K562 (cell line): ENCODE results near the gene ADPRH. TPM values are rescaled to one million over a fixed set of nuclear protein-coding genes. Genes with fewer than 3 reads are reported as not detected.

ENCODE experiments used
- ATAC-seq: fragments of 200-7000 bp; cut with Tn5 transposase; 3 replicates; pipeline ENCODE4 v1.9.1; 2020; ENCODE audit warnings: moderate library complexity
- BruUV-seq: library from RNA; stranded (reverse); fragments of 400-500 nt; replicated peaks from 2 replicates; lab custom pipeline; 2021; lab: Mats Ljungman, UMichigan
- CTCF ChIA-PET: fragments of 300-600 bp; formaldehyde crosslinking; extraction: SDS; loops from one replicate; lab custom pipeline; 2021; ENCODE audit warnings: low intra/inter-chr PET ratio; lab: Yijun Ruan, JAX
- POLR2A ChIA-PET: fragments of 300-600, 350-650 bp; sonication (Branson Sonifier 250); formaldehyde crosslinking; extraction: SDS; loops from one replicate; lab custom pipeline; 2021; ENCODE audit warnings: antibody characterized with exemption, inconsistent platforms; lab: Yijun Ruan, JAX
- DNase-seq, 4 experiments: peaks; one replicate each; pipeline versions ENCODE4 v3.0.0 to v3.0.0-alpha.2; 2011 to 2018; ENCODE audit warnings: low spot score in 3 of 4, mixed read lengths in 3 of 4; ENCODE audit errors: extremely low read depth in 1 of 4
- FAIRE-seq: peaks from 2 replicates; lab custom pipeline; 2011; peaks lifted over from hg19 to GRCh38; lab: Jason Lieb, UNC
- H2AFZ ChIP-seq: 2 replicates; pipeline ENCODE4 v1.6.0; 2011; ENCODE audit warnings: low read depth, low read length, control low read depth, inconsistent platforms
- H3K27ac ChIP-seq: fragments of 200-600 bp; 3 replicates; pipeline ENCODE4 v1.8.0; 2011; ENCODE audit warnings: low read depth, mild to moderate bottlenecking, control low read depth, inconsistent platforms, low read length, moderate library complexity, mixed read lengths; ENCODE audit errors: extremely low read depth
- H3K27me3 ChIP-seq, 2 experiments: fragments of 300-600 bp in 1 of 2; 2 replicates in 1 of 2; 3 replicates in 1 of 2; pipeline versions ENCODE4 v1.6.0 to v1.8.0; 2011; ENCODE audit warnings: inconsistent platforms in 2 of 2, low read length in 2 of 2, mild to moderate bottlenecking in 1 of 2, mixed read lengths in 1 of 2, moderate library complexity in 1 of 2; ENCODE audit not compliant: control insufficient read depth in 2 of 2, insufficient read depth in 2 of 2
- H3K36me3 ChIP-seq: fragments of 300-600 bp; 3 replicates; pipeline ENCODE4 v1.8.0; 2011; ENCODE audit warnings: mild to moderate bottlenecking, low read length, inconsistent platforms; ENCODE audit not compliant: control insufficient read depth, insufficient read depth
- H3K4me1 ChIP-seq, 2 experiments: fragments of 200-600 bp in 1 of 2; replicated peaks in 1 of 2; 2 replicates in 1 of 2; 3 replicates in 1 of 2; pipeline versions ENCODE4 v1.5.1 to v1.8.0; 2011; ENCODE audit warnings: inconsistent platforms in 2 of 2, low read length in 2 of 2, mild to moderate bottlenecking in 1 of 2, mixed read lengths in 1 of 2, moderate library complexity in 1 of 2; ENCODE audit not compliant: control insufficient read depth in 2 of 2, insufficient read depth in 2 of 2
- H3K4me2 ChIP-seq: 2 replicates; pipeline ENCODE4 v1.6.1; 2011; ENCODE audit warnings: low read length, control low read depth, inconsistent platforms, mixed read lengths; ENCODE audit not compliant: insufficient read depth
- H3K4me3 ChIP-seq: fragments of 200-600 bp; sonication (generic), shearing (Covaris generic); 2 replicates; pipeline ENCODE4 v1.5.1; 2016; ENCODE audit warnings: control low read depth, inconsistent platforms
- H3K79me2 ChIP-seq: fragments of 200-600 bp; 3 replicates; pipeline ENCODE4 v1.8.0; 2011; ENCODE audit warnings: low read length, inconsistent platforms; ENCODE audit not compliant: control insufficient read depth, insufficient read depth
- H3K9ac ChIP-seq, 2 experiments: 2 replicates each; pipeline versions ENCODE4 v1.6.0 to v1.6.1; 2011; ENCODE audit warnings: low read depth in 2 of 2, low read length in 2 of 2, control low read depth in 1 of 2, inconsistent platforms in 1 of 2, mild to moderate bottlenecking in 1 of 2, mixed read lengths in 1 of 2; ENCODE audit not compliant: insufficient read depth in 1 of 2
- H3K9me1 ChIP-seq: one replicate; pipeline ENCODE4 v1.6.0; 2011; ENCODE audit warnings: inconsistent platforms, mild to moderate bottlenecking, low read length, moderate library complexity; ENCODE audit not compliant: control insufficient read depth, insufficient read depth
- H3K9me3 ChIP-seq: replicated peaks from 2 replicates; pipeline ENCODE4 v1.5.1; 2011; ENCODE audit warnings: low read depth, low read length, inconsistent platforms; ENCODE audit not compliant: control insufficient read depth, insufficient read depth
- H4K20me1 ChIP-seq: replicated peaks from 2 replicates; pipeline ENCODE4 v1.6.1; 2011; ENCODE audit warnings: low read length, inconsistent platforms, mixed read lengths; ENCODE audit not compliant: control insufficient read depth, insufficient read depth
- COPS2 ChIP-seq: fragments of 450-650 bp; conservative IDR thresholded peaks from 2 replicates; pipeline ENCODE4 v1.6.1; 2016; ENCODE audit warnings: mild to moderate bottlenecking, moderate library complexity
- ESRRA ChIP-seq: fragments of 450-650 bp; IDR thresholded peaks from 2 replicates; pipeline ENCODE4 v1.6.1; 2014; ENCODE audit warnings: low read depth, mild to moderate bottlenecking, moderate library complexity, borderline replicate concordance
- EZH2 ChIP-seq: IDR thresholded peaks from 2 replicates; pipeline ENCODE4 v1.6.1; 2012; ENCODE audit warnings: low read depth, mild to moderate bottlenecking, inconsistent platforms, low read length, borderline replicate concordance
- FOXO4 ChIP-seq: fragments of 450-650 bp; formaldehyde crosslinking; IDR thresholded peaks from 2 replicates; pipeline ENCODE4 v1.4.0; 2020; ENCODE audit warnings: mild to moderate bottlenecking, moderate library complexity
- HIVEP1 ChIP-seq: fragments of 250-450 bp; sonication (Bioruptor Pico); IDR thresholded peaks from 2 replicates; pipeline ENCODE4 v1.4.0; 2020; ENCODE audit warnings: mild to moderate bottlenecking
- HNRNPH1 ChIP-seq: fragments of 200-400 bp; formaldehyde crosslinking; optimal IDR thresholded peaks from 2 replicates; pipeline ENCODE3; 2017; ENCODE audit warnings: low read depth, mild to moderate bottlenecking, low read length, moderate library complexity
- HNRNPLL ChIP-seq: fragments of 200-400 bp; formaldehyde crosslinking; IDR thresholded peaks from 2 replicates; pipeline ENCODE4 v1.6.1; 2017; ENCODE audit warnings: low read length, low read depth, mild to moderate bottlenecking; ENCODE audit not compliant: poor library complexity, severe bottlenecking
- MEF2D ChIP-seq: conservative IDR thresholded peaks from 2 replicates; pipeline ENCODE4 v1.6.1; 2016; ENCODE audit warnings: low read depth, missing genetic modification characterization, missing compliant biosample characterization
- MLLT1 ChIP-seq, 2 experiments: fragments of 450-650 bp; IDR thresholded peaks; 2 replicates each; pipeline ENCODE4 v1.6.1; 2016
- NR2C1 ChIP-seq, 2 experiments: fragments of 450-650 bp; IDR thresholded peaks; 2 replicates each; pipeline ENCODE4 v1.6.1; 2017; ENCODE audit warnings: mild to moderate bottlenecking in 2 of 2, antibody characterized with exemption in 1 of 2, inconsistent platforms in 1 of 2, missing compliant biosample characterization in 1 of 2, missing genetic modification characterization in 1 of 2
- NRF1 ChIP-seq, 2 experiments: fragments of 450-650 bp; IDR thresholded peaks in 1 of 2; conservative IDR thresholded peaks in 1 of 2; 2 replicates each; pipeline ENCODE4 v1.6.1; 2014; ENCODE audit warnings: mild to moderate bottlenecking in 2 of 2
- PCBP2 ChIP-seq: fragments of 200-400 bp; formaldehyde crosslinking; IDR thresholded peaks from 2 replicates; pipeline ENCODE4 v1.6.1; 2018; ENCODE audit warnings: low read length, low read depth, mild to moderate bottlenecking, moderate library complexity; ENCODE audit not compliant: poor library complexity, severe bottlenecking
- ZNF395 ChIP-seq: fragments of 200-800 bp; sonication (Bioruptor generic); IDR thresholded peaks from 2 replicates; pipeline ENCODE4 v1.6.1; 2017; ENCODE audit warnings: missing genetic modification characterization, missing compliant biosample characterization
- ZNF449 ChIP-seq: fragments of 250-450 bp; sonication (Bioruptor Pico); IDR thresholded peaks from 2 replicates; pipeline ENCODE4 v1.8.0; 2022; ENCODE audit warnings: moderate library complexity, mild to moderate bottlenecking, inconsistent platforms
- WGBS: fragments of 100-300 bp; shearing (Covaris generic); methylation state at CpG from one replicate; pipeline ENCODE4 v1.1.6; 2016; ENCODE audit warnings: low coverage, mixed read lengths; ENCODE audit not compliant: insufficient coverage; ENCODE audit errors: missing lambda C conversion rate; 5-methylcytosine and 5-hydroxymethylcytosine counted together
- in situ Hi-C: fragments of 300-500 bp; cut with MboI; formaldehyde crosslinking; loops from 4 replicates; pipeline ENCODE4 v1.15.0; 2018; ENCODE audit warnings: inconsistent platforms, mixed read lengths
- intact Hi-C: fragments of 100-400 bp; cut with micrococcal nuclease; formaldehyde crosslinking; loops from 2 replicates; pipeline ENCODE4 v1.14.2; 2022
- polyA plus RNA-seq, 8 experiments: library from polyadenylated mRNA; depleted of rRNA in 4 of 8; stranded (reverse) in 5 of 8; unstranded in 3 of 8; fragments of >200 nt; fragmentation: Nextera tagmentation in 2 of 8; fragmentation: Illumina TruSeq in 1 of 8; extraction: Ambion mirVana in 2 of 8; extraction: Trizol in 1 of 8; gene quantifications; 2 replicates each; pipeline versions ENCODE4 v1.2.1 to v1.2.3, GENCODE V29; 2011 to 2014; ENCODE audit warnings: inconsistent platforms in 1 of 8, missing spikeins in 1 of 8
- total RNA-seq, 7 experiments: library from RNA; depleted of rRNA in 6 of 7; stranded (reverse); fragments of >200 nt in 6 of 7; fragmentation: Illumina TruSeq in 2 of 7; extraction: Trizol in 2 of 7; gene quantifications; 2 replicates each; pipeline versions ENCODE4 v1.2.1 to v1.2.3, GENCODE V29; 2011 to 2021; ENCODE audit warnings: low replicate concordance in 1 of 7

ADPRH gene
- total and polyA plus RNA-seq, 9 of the 15 experiments (the other 6 are each of a cell fraction or from before 2014, with no cell fraction given): 0.01 to 1.4 (median 0.65) TPM

- intact Hi-C loops: no loop called here
- H3K27ac ChIP-seq: peak overlapping the region; percentile 64; the same call in 2 of the 3 replicates
- peaks cover 3 to 8% of the 10 kb centered on the region in 2 experiments; a peak in 4 of 5 replicates for H3K4me1 ChIP-seq
- TSS peak; percentile 70 for BruUV-seq
- H3K9me1 ChIP-seq: no peaks in the 10 kb centered on the region
- no peaks in the 10 kb centered on the region for H3K79me2 ChIP-seq
- no peaks in the 10 kb centered on the region for H3K9me3 ChIP-seq
- peak overlapping the region; percentile 53 to 91; a peak in 3 of 4 replicates for H3K9ac ChIP-seq
- no peak for FAIRE-seq
- H3K27me3 ChIP-seq: no peaks in the 10 kb centered on the region; a peak in 1 of 5 replicates
- peak; percentile 58 for ATAC-seq
- DNase-seq: no peak
- in situ Hi-C loops: no loop called here
- H2AFZ ChIP-seq: peak overlapping the region; percentile 93
- ChIA-PET CTCF (no interaction called here), POLR2A (interaction anchor here (1.1 kb wide), 1 partner anchor 81 kb away, joined by 3 read pairs; no protein-coding TSS in a partner anchor)
- peak overlapping the region; percentile 64 for H3K4me2 ChIP-seq
- no peaks in the 10 kb centered on the region for H3K36me3 ChIP-seq
- 60% methylated on average over 16 of the region's 16 CpGs for WGBS
- no peaks in the 10 kb centered on the region for H4K20me1 ChIP-seq
- H3K4me3 ChIP-seq: peak overlapping the region; percentile 33
- TF ChIP-seq NR2C1 (IDR thresholded peaks at IDR 0.05) (no peak), NR2C1 (tag; IDR thresholded peaks at IDR 0.05) (no peak), HIVEP1 (CRISPR knock-in tag) (no peak), EZH2 (no peak), MEF2D (tag) (no peak), ZNF395 (CRISPR knock-in tag) (no peak), HNRNPLL (no peak), NRF1 (conservative IDR thresholded peaks at IDR 0.05 in 1 of 2, IDR thresholded peaks at IDR 0.05 in 1 of 2) (no peak), MLLT1 (IDR thresholded peaks at IDR 0.05) (no peak), FOXO4 (no peak), PCBP2 (no peak), ZNF449 (CRISPR knock-in tag) (no peak), HNRNPH1 (no peak), ESRRA (no peak), COPS2 (no peak)
Measured at GRCh38 chr3:119580067-119580760, 922 bp downstream of the ADPRH start.
